IMR-90 (cell line): Measurements from ENCODE around the gene CD2.

ENCODE experiments used
- BHLHE40 ChIP-seq: fragments of 150-350 bp; IDR thresholded peaks from 2 replicates; pipeline ENCODE4 v1.6.1; 2016; ENCODE audit warnings: mild to moderate bottlenecking, low read depth, low read length
- CEBPB ChIP-seq: IDR thresholded peaks from 2 replicates; pipeline ENCODE4 v1.6.1; 2012; ENCODE audit warnings: low read depth, low read length, improper control_type of control experiment
- CHD1 ChIP-seq: IDR thresholded peaks from 2 replicates; pipeline ENCODE4 v1.6.1; 2012; ENCODE audit warnings: low read depth, low read length, improper control_type of control experiment
- CTCF ChIP-seq: conservative IDR thresholded peaks from 2 replicates; pipeline ENCODE4 v1.5.1; 2012; ENCODE audit warnings: mild to moderate bottlenecking, low read depth, low read length, improper control_type of control experiment
- MAFK ChIP-seq: IDR thresholded peaks from 2 replicates; pipeline ENCODE4 v1.6.1; 2012; ENCODE audit warnings: low read depth, low read length, improper control_type of control experiment
- MAZ ChIP-seq: IDR thresholded peaks from 2 replicates; pipeline ENCODE4 v1.6.1; 2012; ENCODE audit warnings: low read depth, mild to moderate bottlenecking, low read length, improper control_type of control experiment, moderate library complexity, borderline replicate concordance
- MXI1 ChIP-seq: IDR thresholded peaks from 2 replicates; pipeline ENCODE4 v1.6.1; 2012; ENCODE audit warnings: low read depth, mild to moderate bottlenecking, low read length, moderate library complexity, borderline replicate concordance
- POLR2A ChIP-seq: IDR thresholded peaks from 2 replicates; pipeline ENCODE4 v1.6.1; 2012; ENCODE audit warnings: mild to moderate bottlenecking, low read depth, low read length
- RAD21 ChIP-seq: IDR thresholded peaks from 2 replicates; pipeline ENCODE4 v1.6.1; 2012; ENCODE audit warnings: low read length, improper control_type of control experiment
- RCOR1 ChIP-seq: IDR thresholded peaks from 2 replicates; pipeline ENCODE4 v1.6.1; 2012; ENCODE audit warnings: mild to moderate bottlenecking, low read length, improper control_type of control experiment; ENCODE audit not compliant: insufficient replicate concordance
- RFX5 ChIP-seq: IDR thresholded peaks from 2 replicates; pipeline ENCODE4 v1.8.0; 2012; ENCODE audit warnings: low read depth, mild to moderate bottlenecking, low read length, moderate library complexity
- SMC3 ChIP-seq: fragments of 150-350 bp; IDR thresholded peaks from 2 replicates; pipeline ENCODE4 v1.6.1; 2016; ENCODE audit warnings: low read depth, mild to moderate bottlenecking, antibody characterized with exemption, low read length, moderate library complexity
- USF2 ChIP-seq: fragments of 150-350 bp; IDR thresholded peaks from 2 replicates; pipeline ENCODE4 v1.6.1; 2017; ENCODE audit warnings: mild to moderate bottlenecking, antibody characterized with exemption, low read length, low read depth

- TF ChIP-seq POLR2A (no peak), CTCF (no peak), MAZ (no peak), MXI1 (no peak), USF2 (no peak), MAFK (no peak), SMC3 (no peak), RAD21 (no peak), CEBPB (no peak), CHD1 (no peak), BHLHE40 (no peak), RCOR1 (no peak), RFX5 (no peak)
These were observed 15.3 kb downstream of the CD2 start for GRCh38 chr1:116769561-116769977.
